SK-N-MC (cell line): Measurements from ENCODE around the gene LUC7L3.

ENCODE experiments used
- EZH2 ChIP-seq: fragments of 200-600 bp; sonication (generic); IDR thresholded peaks from one replicate; pipeline ENCODE4 v1.6.1; 2017; ENCODE audit warnings: antibody characterized with exemption
- FOXP2 ChIP-seq: optimal IDR thresholded peaks from 2 replicates; pipeline ENCODE3; 2011; ENCODE audit warnings: mild to moderate bottlenecking, moderate library complexity; ENCODE audit not compliant: insufficient read depth; ENCODE audit errors: extremely low read length, control extremely low read depth
- POLR2AphosphoS5 ChIP-seq: IDR thresholded peaks from 2 replicates; pipeline ENCODE4 v1.6.1; 2012; ENCODE audit warnings: mild to moderate bottlenecking, low read depth, low read length, borderline replicate concordance

GRCh38 chr17:50770346-50770745 is 50.9 kb downstream of the LUC7L3 start:
- no peak for TF ChIP-seq EZH2
- no peak for TF ChIP-seq POLR2AphosphoS5
- TF ChIP-seq FOXP2: no peak
